A673 (cell line): ENCODE measurements around the gene CTIF. TPM values are rescaled to one million over a fixed set of nuclear protein-coding genes. Genes with fewer than 3 reads are reported as not detected.

Experiments
- BruUV-seq: library from RNA; stranded (reverse); fragments of 400-500 nt; replicated peaks from 2 replicates; lab custom pipeline; 2021; lab: Mats Ljungman, UMichigan
- CTCF ChIA-PET: fragments of 300-600 bp; sonication (Branson Sonifier 250); formaldehyde crosslinking; loops from one replicate; lab custom pipeline; 2022; ENCODE audit warnings: antibody characterized with exemption; lab: Charles Lee
- POLR2A ChIA-PET: fragments of 300-600 bp; sonication (Branson Sonifier 250); formaldehyde crosslinking; loops from one replicate; lab custom pipeline; 2022; ENCODE audit warnings: antibody characterized with exemption; ENCODE audit not compliant: low non-redundant PET; lab: Charles Lee
- DNase-seq: peaks from one replicate; pipeline ENCODE4 v3.0.0-alpha.2; 2015; ENCODE audit warnings: low spot score
- H3K27ac ChIP-seq: fragments of 200-600 bp; sonication (generic); 2 replicates; pipeline ENCODE4 v1.5.1; 2016; ENCODE audit warnings: mixed run types, low read depth, mild to moderate bottlenecking, mixed read lengths, antibody characterized with exemption, low read length; ENCODE audit not compliant: poor library complexity, severe bottlenecking
- H3K27me3 ChIP-seq: fragments of 200-600 bp; sonication (generic); replicated peaks from 2 replicates; pipeline ENCODE4 v1.6.1; 2017; ENCODE audit warnings: mixed run types, low read depth, mild to moderate bottlenecking, mixed read lengths, antibody characterized with exemption, low read length; ENCODE audit not compliant: insufficient read depth, poor library complexity
- H3K36me3 ChIP-seq: fragments of 200-600 bp; sonication (generic); 2 replicates; pipeline ENCODE4 v1.6.1; 2016; ENCODE audit warnings: mixed run types, mild to moderate bottlenecking, mixed read lengths, antibody characterized with exemption, low read length; ENCODE audit not compliant: insufficient read depth, poor library complexity, severe bottlenecking
- H3K4me1 ChIP-seq: fragments of 200-600 bp; sonication (generic); 2 replicates; pipeline ENCODE4 v1.6.1; 2017; ENCODE audit warnings: mixed run types, mild to moderate bottlenecking, mixed read lengths, antibody characterized with exemption, low read length; ENCODE audit not compliant: insufficient read depth, poor library complexity, severe bottlenecking
- H3K4me3 ChIP-seq: fragments of 200-600 bp; sonication (generic); 2 replicates; pipeline ENCODE4 v1.5.1; 2016; ENCODE audit warnings: low read depth, mixed run types, mild to moderate bottlenecking, mixed read lengths, low read length; ENCODE audit not compliant: poor library complexity, severe bottlenecking
- H3K9me3 ChIP-seq: fragments of 200-600 bp; sonication (generic); 2 replicates; pipeline ENCODE4 v1.6.1; 2016; ENCODE audit warnings: mixed run types, low read depth, mild to moderate bottlenecking, mixed read lengths, antibody characterized with exemption, low read length; ENCODE audit not compliant: poor library complexity, severe bottlenecking
- EZH2 ChIP-seq: fragments of 200-600 bp; sonication (generic); IDR thresholded peaks from 2 replicates; pipeline ENCODE4 v1.6.1; 2017; ENCODE audit warnings: borderline replicate concordance, low read depth, mild to moderate bottlenecking, mixed read lengths, antibody characterized with exemption, low read length; ENCODE audit not compliant: poor library complexity, severe bottlenecking
- intact Hi-C: fragments of 100-400 bp; cut with micrococcal nuclease; formaldehyde crosslinking; loops from one replicate; pipeline ENCODE4 v1.10.0; 2022; ENCODE audit not compliant: unreplicated experiment
- total RNA-seq: library from RNA; stranded (reverse); gene quantifications from 2 replicates; pipeline ENCODE4 v1.2.3, GENCODE V29; 2021
- TF ChIP-seq, protein P1 (sequence below): fragments of 300-800, 200-600 bp; sonication (generic); conservative IDR thresholded peaks from 2 replicates; pipeline ENCODE4 v1.5.1; 2017; ENCODE audit warnings: low read depth, mild to moderate bottlenecking, antibody characterized with exemption, low read length, moderate library complexity, mixed read lengths

The CTIF gene
- total RNA-seq, 1 experiment from 2014 or later: 23.5 TPM

GRCh38 chr18:48893061-48893607 is 354.3 kb downstream of the CTIF start:
- BruUV-seq: no TSS peak
- Histone ChIP-seq H3K27me3 (no peaks in the 10 kb centered on the region), H3K36me3 (no peaks in the 10 kb centered on the region), H3K9me3 (no peaks in the 10 kb centered on the region), H3K4me3 (no peak overlapping the region), H3K4me1 (no peaks in the 10 kb centered on the region), H3K27ac (no peak overlapping the region)
- POLR2A ChIA-PET: no interaction called here
- TF ChIP-seq EZH2: no peak
- TF ChIP-seq, protein P1, sequence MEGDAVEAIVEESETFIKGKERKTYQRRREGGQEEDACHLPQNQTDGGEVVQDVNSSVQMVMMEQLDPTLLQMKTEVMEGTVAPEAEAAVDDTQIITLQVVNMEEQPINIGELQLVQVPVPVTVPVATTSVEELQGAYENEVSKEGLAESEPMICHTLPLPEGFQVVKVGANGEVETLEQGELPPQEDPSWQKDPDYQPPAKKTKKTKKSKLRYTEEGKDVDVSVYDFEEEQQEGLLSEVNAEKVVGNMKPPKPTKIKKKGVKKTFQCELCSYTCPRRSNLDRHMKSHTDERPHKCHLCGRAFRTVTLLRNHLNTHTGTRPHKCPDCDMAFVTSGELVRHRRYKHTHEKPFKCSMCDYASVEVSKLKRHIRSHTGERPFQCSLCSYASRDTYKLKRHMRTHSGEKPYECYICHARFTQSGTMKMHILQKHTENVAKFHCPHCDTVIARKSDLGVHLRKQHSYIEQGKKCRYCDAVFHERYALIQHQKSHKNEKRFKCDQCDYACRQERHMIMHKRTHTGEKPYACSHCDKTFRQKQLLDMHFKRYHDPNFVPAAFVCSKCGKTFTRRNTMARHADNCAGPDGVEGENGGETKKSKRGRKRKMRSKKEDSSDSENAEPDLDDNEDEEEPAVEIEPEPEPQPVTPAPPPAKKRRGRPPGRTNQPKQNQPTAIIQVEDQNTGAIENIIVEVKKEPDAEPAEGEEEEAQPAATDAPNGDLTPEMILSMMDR: no peak
- intact Hi-C loops: no loop called here
- no peak for DNase-seq
- CTCF ChIA-PET: no interaction called here

GRCh38 chr18:48893608-48894600 is 355.1 kb downstream of the CTIF start:
- POLR2A ChIA-PET: no interaction called here
- intact Hi-C loops: no loop called here
- Histone ChIP-seq H3K4me3 (no peak overlapping the region), H3K36me3 (no peaks in the 10 kb centered on the region), H3K4me1 (no peaks in the 10 kb centered on the region), H3K27me3 (no peaks in the 10 kb centered on the region), H3K27ac (no peak overlapping the region), H3K9me3 (no peaks in the 10 kb centered on the region)
- CTCF ChIA-PET: no interaction called here
- no peak for TF ChIP-seq EZH2
- TF ChIP-seq, protein P1: no peak
- BruUV-seq: no TSS peak
- DNase-seq: no peak

- H3K27ac ChIP-seq: no peak overlapping the region
- no peak overlapping the region for H3K4me3 ChIP-seq
- no TSS peak for BruUV-seq
- no peak for TF ChIP-seq EZH2
- TF ChIP-seq, protein P1: no peak
- intact Hi-C loops: no loop called here
- DNase-seq: no peak
- POLR2A ChIA-PET: no interaction called here
- H3K9me3 ChIP-seq: no peaks in the 10 kb centered on the region
- CTCF ChIA-PET: no interaction called here
- no peaks in the 10 kb centered on the region for H3K27me3 ChIP-seq
- no peaks in the 10 kb centered on the region for H3K36me3 ChIP-seq
- no peaks in the 10 kb centered on the region for H3K4me1 ChIP-seq
These were observed 356.0 kb downstream of the CTIF start for GRCh38 chr18:48894799-48895346.
